AG08396 (cell line): ENCODE data around the gene MESP1.

Experiments
- DNase-seq: peaks from one replicate; pipeline ENCODE4 v3.0.0; 2012; ENCODE audit warnings: low spot score, mixed read lengths

MESP1 gene

GRCh38 chr15:89714775-89715174 is 36.3 kb downstream of the MESP1 start:
- no peak for DNase-seq

GRCh38 chr15:89707577-89707976 is 43.5 kb downstream of the MESP1 start:
- no peak for DNase-seq

- no peak for DNase-seq
Observed at GRCh38 chr15:89704411-89704810, 46.6 kb downstream of the MESP1 start.
